ENCODE results near the gene CCDC180. TPM values are rescaled to one million over a fixed set of nuclear protein-coding genes. Genes with fewer than 3 reads are reported as not detected.
"Not testable (repeated sequence)": the region's sequence is repeated elsewhere in the genome, so short reads cannot be mapped to it uniquely, and the experiment has no call there.

CCDC180 gene
- total RNA-seq, 2 donors from 2014 or later, result 4.9 to 10.9 TPM

- 91 to 92% methylated on average over 6 of the region's 6 CpGs for WGBS, 2 experiments (ENCODE audit: insufficient coverage in 1 of 2, insufficient read length in 1 of 2)
- no peaks in the 10 kb centered on the region for H3K9me3 ChIP-seq (ENCODE audit: control insufficient read depth, low read length)
Observed at GRCh38 chr9:97327562-97327961, 20.1 kb downstream of the CCDC180 start.

DNA sequence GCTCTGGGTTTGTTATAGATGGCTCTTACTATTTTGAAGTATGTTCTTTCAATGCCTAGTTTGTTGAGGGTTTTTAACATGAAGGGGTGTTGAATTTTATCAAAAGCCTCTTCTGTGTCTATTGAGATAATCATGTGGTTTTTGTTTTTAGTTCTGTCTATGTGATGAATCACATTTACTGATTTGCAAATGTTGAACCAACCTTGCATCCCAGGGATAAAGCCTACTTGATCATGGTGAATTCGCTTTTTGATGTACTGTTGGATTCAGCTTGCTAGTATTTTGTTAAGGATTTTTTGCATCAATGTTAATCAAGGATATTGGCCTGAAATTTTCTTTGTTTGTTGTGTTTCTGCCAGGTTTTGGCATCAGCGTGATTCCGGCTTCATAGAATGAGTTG lies 25.5 kb downstream of the CCDC180 start:
- no peak overlapping the region for H3K4me3 ChIP-seq (ENCODE audit: low read length)
- TF ChIP-seq CTCF (conservative IDR thresholded peaks at IDR 0.05), result no peak
- H3K9me3 ChIP-seq (ENCODE audit: control insufficient read depth, low read length), result no peaks in the 10 kb centered on the region
- no peak overlapping the region for H3K9ac ChIP-seq (ENCODE audit: extremely low read depth, low read length, poor library complexity, severe bottlenecking)
- no peaks in the 10 kb centered on the region for H3K27me3 ChIP-seq (ENCODE audit: control insufficient read depth, insufficient read depth, low read length, poor library complexity, severe bottlenecking)
- Mint-ChIP-seq H3K27ac (no peak overlapping the region), H3K4me3 (no peak overlapping the region), H3K27me3 (ENCODE audit: insufficient read depth) (peaks cover 2% of the 10 kb centered on the region), H3K4me1 (peaks cover 2% of the 10 kb centered on the region), H3K36me3 (ENCODE audit: low read depth) (peaks cover 7% of the 10 kb centered on the region), H3K9me3 (peaks cover 14% of the 10 kb centered on the region)
- no peak for DNase-seq
- no peak overlapping the region for H3K27ac ChIP-seq (ENCODE audit: low read depth, low read length)
- WGBS, 2 experiments (ENCODE audit: insufficient coverage in 1 of 2, insufficient read length in 1 of 2), result 92 to 100% methylated on average over 2 to 3 of the region's 3 CpGs
- H3K4me1 ChIP-seq (ENCODE audit: control insufficient read depth, insufficient read depth, low read length), result no peaks in the 10 kb centered on the region
- H3K36me3 ChIP-seq (ENCODE audit: control insufficient read depth, insufficient read depth, low read length), result no peaks in the 10 kb centered on the region

More at GRCh38 chr9:97327562-97327961, 20.1 kb downstream of the CCDC180 start:
- Histone ChIP-seq H3K4me1 (ENCODE audit: control insufficient read depth, insufficient read depth, low read length) (peaks cover 2% of the 10 kb centered on the region), H3K36me3 (ENCODE audit: control insufficient read depth, insufficient read depth, low read length) (no peaks in the 10 kb centered on the region), H3K27me3 (ENCODE audit: control insufficient read depth, insufficient read depth, low read length, poor library complexity, severe bottlenecking) (no peaks in the 10 kb centered on the region), H3K4me3 (ENCODE audit: low read length) (no peak overlapping the region), H3K9ac (ENCODE audit: extremely low read depth, low read length, poor library complexity, severe bottlenecking) (no peak overlapping the region), H3K27ac (ENCODE audit: low read depth, low read length) (no peak overlapping the region)
- no peak overlapping the region for H3K27ac Mint-ChIP-seq
- H3K4me3 Mint-ChIP-seq, result no peak overlapping the region
- no peaks in the 10 kb centered on the region for H3K9me3 Mint-ChIP-seq
- H3K36me3 Mint-ChIP-seq (ENCODE audit: low read depth), result no peaks in the 10 kb centered on the region
- TF ChIP-seq CTCF (conservative IDR thresholded peaks at IDR 0.05), result no peak
- no peak for DNase-seq
- no peaks in the 10 kb centered on the region for H3K4me1 Mint-ChIP-seq
- peaks cover 2% of the 10 kb centered on the region for H3K27me3 Mint-ChIP-seq (ENCODE audit: insufficient read depth)

DNA sequence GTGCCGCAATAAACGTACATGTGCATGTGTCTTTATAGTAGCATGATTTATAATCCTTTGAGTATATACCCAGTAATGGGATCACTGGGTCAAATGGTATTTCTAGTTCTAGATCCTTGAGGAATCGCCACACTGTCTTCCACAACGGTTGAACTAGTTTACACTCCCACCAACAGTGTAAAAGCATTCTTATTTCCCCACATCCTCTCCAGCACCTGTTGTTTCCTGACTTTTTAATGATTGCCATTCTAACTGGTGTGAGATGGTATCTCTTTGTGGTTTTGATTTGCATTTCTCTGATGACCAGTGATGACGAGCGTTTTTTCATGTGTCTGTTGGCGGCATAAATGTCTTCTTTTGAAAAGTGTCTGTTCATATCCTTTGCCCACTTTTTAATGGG lies 28.2 kb downstream of the CCDC180 start:
- H3K27me3 Mint-ChIP-seq (ENCODE audit: insufficient read depth); H3K27ac ChIP-seq (ENCODE audit: low read depth, low read length); H3K4me1 Mint-ChIP-seq; H3K4me1 ChIP-seq (ENCODE audit: control insufficient read depth, insufficient read depth, low read length); H3K9ac ChIP-seq (ENCODE audit: extremely low read depth, low read length, poor library complexity, severe bottlenecking); DNase-seq; H3K9me3 ChIP-seq (ENCODE audit: control insufficient read depth, low read length); H3K27me3 ChIP-seq (ENCODE audit: control insufficient read depth, insufficient read depth, low read length, poor library complexity, severe bottlenecking); H3K36me3 ChIP-seq (ENCODE audit: control insufficient read depth, insufficient read depth, low read length); H3K27ac Mint-ChIP-seq; H3K4me3 Mint-ChIP-seq; H3K36me3 Mint-ChIP-seq (ENCODE audit: low read depth); H3K4me3 ChIP-seq (ENCODE audit: low read length): not testable (repeated sequence)
- 87% methylated on average over 6 of the region's 7 CpGs; no CpG with 5 or more reads in 1 of the 2 experiments for WGBS, 2 experiments (ENCODE audit: insufficient coverage in 1 of 2, insufficient read length in 1 of 2)
- H3K9me3 Mint-ChIP-seq, result peaks cover 16% of the 10 kb centered on the region

GRCh38 chr9:97348871-97349270 lies 41.4 kb downstream of the CCDC180 start:
- no peaks in the 10 kb centered on the region for H3K9me3 ChIP-seq (ENCODE audit: control insufficient read depth, low read length)
- H3K9ac ChIP-seq (ENCODE audit: extremely low read depth, low read length, poor library complexity, severe bottlenecking), result no peak overlapping the region
- TF ChIP-seq CTCF (conservative IDR thresholded peaks at IDR 0.05), result no peak
- H3K4me1 ChIP-seq (ENCODE audit: control insufficient read depth, insufficient read depth, low read length), result no peaks in the 10 kb centered on the region
- Mint-ChIP-seq H3K4me1 (no peaks in the 10 kb centered on the region), H3K27ac (no peak overlapping the region), H3K9me3 (no peaks in the 10 kb centered on the region), H3K36me3 (ENCODE audit: low read depth) (peaks cover 2% of the 10 kb centered on the region), H3K27me3 (ENCODE audit: insufficient read depth) (no peaks in the 10 kb centered on the region), H3K4me3 (no peak overlapping the region)
- 92 to 98% methylated on average over 9 to 10 of the region's 10 CpGs for WGBS, 2 experiments (ENCODE audit: insufficient coverage in 1 of 2, insufficient read length in 1 of 2)
- no peak for DNase-seq
- H3K27ac ChIP-seq (ENCODE audit: low read depth, low read length), result no peak overlapping the region
- H3K27me3 ChIP-seq (ENCODE audit: control insufficient read depth, insufficient read depth, low read length, poor library complexity, severe bottlenecking), result no peaks in the 10 kb centered on the region
- H3K4me3 ChIP-seq (ENCODE audit: low read length), result no peak overlapping the region
- no peaks in the 10 kb centered on the region for H3K36me3 ChIP-seq (ENCODE audit: control insufficient read depth, insufficient read depth, low read length)
